ENCODE data around the gene POMGNT1.

Gene POMGNT1

DNA sequence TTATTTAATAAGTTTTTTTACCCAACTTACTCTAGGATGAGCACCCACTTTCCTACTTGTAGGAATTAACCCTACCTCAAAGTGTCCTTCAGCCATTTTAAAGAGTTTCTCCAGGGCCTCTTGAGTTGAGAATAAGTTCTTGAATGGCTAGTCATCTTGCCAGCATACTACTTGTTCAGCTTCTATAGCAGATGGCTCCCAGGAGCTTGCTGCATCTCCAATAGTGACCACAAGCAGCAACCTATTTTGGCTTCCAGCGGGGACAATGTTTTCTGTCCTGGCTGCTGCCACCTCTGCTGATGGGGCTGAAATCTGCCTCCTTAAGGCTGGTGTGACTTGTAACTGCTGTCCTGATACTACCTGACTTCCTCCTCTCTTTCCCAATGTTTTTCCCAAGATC lies 45.0 kb downstream of the POMGNT1 start:
- DNase-seq: no peak

DNA sequence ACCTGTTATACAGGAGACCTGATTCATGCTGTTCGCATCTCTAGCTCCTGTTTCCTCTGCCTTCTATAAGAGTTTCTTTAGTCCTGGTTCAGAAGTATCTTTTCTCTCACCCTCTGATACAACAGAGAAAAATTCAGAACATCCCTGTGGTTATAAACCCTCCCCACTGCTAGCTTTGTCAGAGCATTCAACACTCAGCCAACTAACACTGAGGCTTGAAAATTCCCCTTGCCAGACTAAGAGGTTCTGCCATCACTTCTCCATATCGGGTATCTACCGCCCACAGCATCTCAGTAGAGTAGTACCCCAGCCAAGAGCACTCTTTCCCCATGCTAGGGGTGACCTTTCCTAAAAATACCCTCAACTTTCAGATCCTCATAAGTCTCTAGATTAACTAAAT lies 46.2 kb downstream of the POMGNT1 start:
- no peak for DNase-seq

DNA sequence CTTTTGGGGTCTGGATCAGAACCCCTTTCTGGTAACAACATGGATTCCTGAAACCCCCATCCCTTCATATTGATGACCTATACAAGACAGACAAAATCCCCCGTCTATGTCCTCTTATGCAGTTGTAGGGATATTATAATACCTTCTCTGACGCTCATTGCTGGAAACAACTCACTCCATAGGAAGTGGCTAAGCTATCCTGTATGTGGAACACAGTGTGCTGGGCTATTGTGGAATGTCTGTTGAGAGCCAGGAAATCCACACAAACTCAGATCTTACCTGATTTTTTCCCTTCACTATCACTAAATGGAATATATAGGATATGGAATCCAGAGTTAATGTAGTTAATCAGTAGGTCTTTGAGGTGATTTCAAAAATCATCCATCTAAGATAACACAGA lies 48.1 kb downstream of the POMGNT1 start:
- DNase-seq: no peak

DNA sequence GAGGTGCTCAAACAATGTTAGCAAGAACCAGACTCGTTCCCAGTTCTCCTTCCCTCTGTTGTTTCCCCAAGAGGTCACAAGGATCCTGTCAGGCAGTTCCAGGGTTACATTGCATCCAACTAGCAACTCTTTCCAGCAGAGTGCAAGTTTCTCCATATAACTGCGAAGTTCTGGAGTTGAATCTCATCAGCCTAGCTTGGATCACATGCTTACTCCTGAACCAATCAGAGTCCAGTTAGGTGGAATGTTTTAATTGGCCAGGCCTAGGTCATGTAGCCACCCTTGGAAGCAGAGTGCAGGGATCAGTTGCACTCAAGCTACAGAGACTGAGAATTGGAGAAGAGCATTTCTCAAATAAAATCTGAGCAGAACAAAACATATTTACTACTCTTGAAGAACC lies 49.9 kb downstream of the POMGNT1 start:
- DNase-seq: no peak
